Central memory CD8-positive, alpha-beta T cell (primary cell): Measurements from ENCODE around the gene CFAP73.
A peak's percentile ranks its signal among the peaks of the same experiment; 100 is the strongest.

Experiments
- ATAC-seq: fragments of 150-1000 bp; cut with Tn5 transposase; replicated peaks from 2 replicates; pipeline ENCODE4 v1.10.0; 2022; ENCODE audit warnings: mild to moderate bottlenecking, moderate FRiP score, moderate number of reproducible peaks; ENCODE audit not compliant: poor library complexity, severe bottlenecking; ENCODE audit errors: extremely low read depth
- DNase-seq, 2 donors: peaks; one replicate each; pipeline ENCODE4 v3.0.0; 2021; ENCODE audit warnings: low spot score in 2 of 2
- H3K27ac Mint-ChIP-seq: one replicate; pipeline ENCODE4 v1.8.0; 2022; ENCODE audit warnings: low read depth, mild to moderate bottlenecking, moderate library complexity, mixed read lengths
- H3K27me3 Mint-ChIP-seq: one replicate; pipeline ENCODE4 v1.8.0; 2022; ENCODE audit warnings: mixed read lengths
- H3K36me3 Mint-ChIP-seq: one replicate; pipeline ENCODE4 v1.8.0; 2022; ENCODE audit warnings: mild to moderate bottlenecking, moderate library complexity, mixed read lengths; ENCODE audit not compliant: insufficient read depth
- H3K4me1 Mint-ChIP-seq: one replicate; pipeline ENCODE4 v1.8.0; 2022; ENCODE audit warnings: mixed read lengths
- H3K4me3 Mint-ChIP-seq: one replicate; pipeline ENCODE4 v1.8.0; 2022; ENCODE audit warnings: mild to moderate bottlenecking, moderate library complexity, mixed read lengths
- H3K9me3 Mint-ChIP-seq: one replicate; pipeline ENCODE4 v1.8.0; 2022; ENCODE audit warnings: mixed read lengths

Gene CFAP73

DNA sequence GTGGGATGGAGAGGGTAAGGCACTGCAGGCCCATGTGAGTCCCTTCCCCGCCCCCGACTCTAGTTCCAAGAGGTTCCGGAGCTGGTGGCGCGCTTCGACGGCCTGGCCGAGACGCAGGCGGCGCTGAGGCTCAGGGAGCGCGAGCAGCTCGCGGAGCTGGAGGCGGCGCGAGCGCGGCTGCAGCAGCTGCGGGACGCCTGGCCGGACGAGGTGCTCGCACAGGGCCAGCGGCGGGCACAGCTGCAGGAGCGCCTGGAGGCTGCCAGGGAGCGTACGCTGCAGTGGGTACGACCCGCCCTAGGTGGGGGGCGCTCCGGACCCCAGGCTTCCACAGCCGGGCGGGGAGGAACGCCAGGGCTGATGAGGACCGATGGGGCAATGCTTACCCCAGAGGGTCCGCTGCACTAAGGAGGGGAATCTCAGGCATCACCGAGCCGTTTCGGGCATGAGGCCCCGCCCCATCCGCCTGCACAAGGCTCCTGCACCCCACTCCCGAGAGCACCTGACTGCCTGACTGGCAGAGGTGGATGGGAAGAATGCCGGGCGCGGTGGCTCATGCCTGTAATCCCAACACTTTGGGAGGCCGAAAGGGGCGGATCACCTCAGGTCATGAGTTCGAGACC lies 4.9 kb downstream of the CFAP73 start:
- Mint-ChIP-seq H3K4me1 (peaks cover 18% of the 10 kb centered on the region), H3K9me3 (no peaks in the 10 kb centered on the region), H3K36me3 (peaks cover 15% of the 10 kb centered on the region), H3K4me3 (no peak overlapping the region), H3K27ac (no peak overlapping the region), H3K27me3 (peaks cover 23% of the 10 kb centered on the region)
- ATAC-seq (no peak), DNase-seq (no peak)

GRCh38 chr12:113155060-113155459 lies 5.5 kb downstream of the CFAP73 start:
- Mint-ChIP-seq H3K36me3 (peaks cover 16% of the 10 kb centered on the region), H3K27ac (no peak overlapping the region), H3K4me1 (peaks cover 18% of the 10 kb centered on the region), H3K4me3 (no peak overlapping the region), H3K9me3 (no peaks in the 10 kb centered on the region), H3K27me3 (peaks cover 21% of the 10 kb centered on the region)
- DNase-seq: no peak
- ATAC-seq: no peak

DNA sequence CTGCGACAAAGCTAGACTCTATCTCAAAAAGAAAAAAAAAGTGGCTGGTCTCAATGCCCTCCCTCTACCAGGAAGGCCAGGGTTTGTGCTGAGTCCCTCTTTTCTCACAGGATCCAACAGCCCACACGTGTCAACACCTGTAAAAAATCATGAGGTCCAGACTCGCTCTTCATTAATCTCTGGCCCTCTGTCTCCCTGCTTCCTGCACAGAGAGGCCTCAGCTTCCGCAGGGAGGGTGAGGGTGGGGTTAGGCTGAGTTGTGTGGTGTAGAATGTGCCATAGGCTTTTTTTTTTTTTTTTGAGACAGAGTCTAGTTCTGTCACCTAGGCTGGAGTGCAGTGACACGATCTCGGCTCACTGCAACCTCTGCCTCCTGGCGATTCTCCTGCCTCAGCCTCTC lies 6.1 kb downstream of the CFAP73 start:
- Mint-ChIP-seq H3K9me3 (no peaks in the 10 kb centered on the region), H3K4me1 (peaks cover 18% of the 10 kb centered on the region), H3K27ac (no peak overlapping the region), H3K36me3 (peaks cover 20% of the 10 kb centered on the region), H3K27me3 (peaks cover 15% of the 10 kb centered on the region), H3K4me3 (no peak overlapping the region)
- DNase-seq (no peak), ATAC-seq (no peak)

DNA sequence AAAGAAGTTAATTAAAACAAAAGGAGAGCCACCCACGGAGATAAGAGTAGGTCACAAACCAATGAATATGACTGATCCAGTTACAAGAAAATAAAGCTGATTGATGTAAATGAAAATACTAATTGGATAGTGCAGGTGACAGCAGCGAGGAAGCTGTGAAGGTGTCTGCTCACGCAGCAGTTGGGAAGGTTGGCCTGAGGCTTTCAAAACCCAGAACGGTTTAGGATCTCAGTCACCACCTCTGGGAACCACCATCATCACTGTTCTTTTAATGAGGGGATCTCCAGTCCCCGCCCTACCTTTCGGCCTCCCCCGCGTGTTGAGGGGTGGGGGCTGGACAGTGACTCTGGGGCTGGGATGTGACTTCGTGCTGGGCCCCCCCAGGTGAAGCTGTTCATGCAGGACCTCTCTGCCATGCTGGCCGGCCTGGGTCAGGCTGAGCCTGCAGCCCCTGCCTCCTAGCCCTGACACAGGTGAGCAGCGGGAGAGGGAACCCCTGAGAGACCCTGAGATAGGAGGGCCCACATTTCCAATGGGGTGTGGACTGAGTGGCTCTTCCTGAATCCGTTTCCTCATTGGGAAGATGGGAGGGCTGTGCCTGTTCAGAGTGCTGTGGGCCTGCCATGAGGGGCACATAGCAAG lies 7.8 kb downstream of the CFAP73 start:
- H3K36me3 Mint-ChIP-seq: peaks cover 31% of the 10 kb centered on the region

DNA sequence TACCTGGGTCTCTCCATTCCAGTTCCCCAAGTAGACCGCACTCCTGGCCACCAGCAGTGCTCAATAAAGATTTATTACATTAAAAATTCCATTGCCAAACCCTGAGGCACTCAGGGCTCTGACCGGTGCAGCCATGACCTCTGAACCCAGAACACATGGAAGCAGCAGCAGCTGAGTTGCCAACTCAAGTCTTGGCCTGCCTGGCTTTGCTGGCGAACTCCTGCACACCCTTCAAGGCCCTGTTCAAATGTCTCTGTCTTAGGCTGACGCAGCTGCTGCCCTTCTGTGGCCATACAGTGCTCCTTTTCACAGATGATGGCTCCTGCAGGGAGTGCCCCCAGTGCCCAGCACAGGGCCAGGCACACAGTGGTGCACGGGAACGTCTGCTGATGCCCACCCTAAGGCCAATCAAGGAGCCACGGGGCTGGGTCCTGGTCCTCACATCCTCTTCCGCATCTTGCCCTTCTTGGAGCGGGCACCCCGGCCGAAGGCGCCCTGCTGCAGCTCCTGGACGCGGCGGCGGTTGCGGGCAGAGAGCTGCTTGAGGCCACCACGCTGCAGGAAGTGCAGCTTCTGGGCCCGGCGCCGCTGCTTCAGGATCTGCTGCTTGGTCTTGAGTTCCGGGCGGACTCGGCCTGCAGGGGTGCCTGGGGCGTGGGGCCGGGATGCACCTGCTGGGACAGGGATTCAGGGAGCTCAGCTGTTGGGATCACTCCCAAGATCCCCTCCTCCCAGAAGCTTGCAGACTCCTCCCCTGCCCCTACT lies 9.1 kb downstream of the CFAP73 start:
- no peaks in the 10 kb centered on the region for H3K9me3 Mint-ChIP-seq
- H3K4me3 Mint-ChIP-seq: no peak overlapping the region
- ATAC-seq (no peak), DNase-seq (no peak)
- H3K36me3 Mint-ChIP-seq: peaks cover 36% of the 10 kb centered on the region
- peaks cover 9% of the 10 kb centered on the region for H3K4me1 Mint-ChIP-seq
- no peak overlapping the region for H3K27ac Mint-ChIP-seq
- no peaks in the 10 kb centered on the region for H3K27me3 Mint-ChIP-seq

More for the DNA sequence above, 7.8 kb downstream of the CFAP73 start:
- no peak for ATAC-seq
- Mint-ChIP-seq H3K27me3 (peaks cover 4% of the 10 kb centered on the region), H3K4me1 (peaks cover 13% of the 10 kb centered on the region), H3K4me3 (no peak overlapping the region), H3K9me3 (no peaks in the 10 kb centered on the region), H3K27ac (no peak overlapping the region)
- no peak for DNase-seq

GRCh38 chr12:113159937-113160336 lies 10.4 kb downstream of the CFAP73 start:
- Mint-ChIP-seq H3K27me3 (no peaks in the 10 kb centered on the region), H3K27ac (no peak overlapping the region)

DNA sequence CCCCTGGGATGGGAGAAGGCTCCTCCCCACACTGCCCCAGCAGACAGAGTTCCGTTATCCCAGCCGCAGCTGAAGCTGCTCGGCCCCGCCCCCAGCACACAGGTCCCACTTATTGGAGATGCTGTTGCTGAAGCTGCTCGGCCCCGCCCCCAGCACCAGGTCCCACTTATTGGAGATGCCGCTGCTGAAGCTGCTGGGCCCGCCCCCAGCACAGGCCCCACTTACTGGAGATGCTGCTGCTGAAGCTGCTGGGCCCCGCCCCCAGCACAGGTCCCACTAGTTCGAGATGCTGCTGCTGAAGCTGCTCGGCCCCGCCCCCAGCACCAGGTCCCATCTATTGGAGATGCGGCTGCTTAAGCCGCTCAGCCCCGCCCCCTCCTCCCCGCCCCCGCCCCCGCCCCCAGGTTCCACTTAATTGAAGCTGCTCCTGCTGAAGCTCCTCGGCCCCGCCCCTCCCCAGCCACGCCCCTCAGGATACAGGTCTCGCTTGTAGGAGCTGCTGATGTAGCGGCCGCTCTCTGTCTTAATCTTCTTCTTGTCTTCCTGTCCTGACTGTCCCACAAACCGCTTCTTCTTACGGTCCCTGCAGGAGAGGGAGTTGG lies 12.0 kb downstream of the CFAP73 start:
- DNase-seq: no peak
- Mint-ChIP-seq H3K27me3 (no peaks in the 10 kb centered on the region), H3K4me3 (no peak overlapping the region), H3K4me1 (peaks cover 6% of the 10 kb centered on the region), H3K36me3 (peaks cover 45% of the 10 kb centered on the region), H3K9me3 (no peaks in the 10 kb centered on the region), H3K27ac (peak overlapping the region; percentile 85)
- ATAC-seq: no peak

More at GRCh38 chr12:113159937-113160336, 10.4 kb downstream of the CFAP73 start:
- Mint-ChIP-seq H3K36me3 (peaks cover 38% of the 10 kb centered on the region), H3K4me1 (peaks cover 9% of the 10 kb centered on the region), H3K4me3 (no peak overlapping the region), H3K9me3 (no peaks in the 10 kb centered on the region)
- ATAC-seq: no peak
- no peak for DNase-seq

- Mint-ChIP-seq H3K27me3 (no peaks in the 10 kb centered on the region), H3K4me1 (peaks cover 5% of the 10 kb centered on the region), H3K27ac (peak overlapping the region; percentile 85), H3K36me3 (peaks cover 49% of the 10 kb centered on the region), H3K9me3 (no peaks in the 10 kb centered on the region), H3K4me3 (no peak overlapping the region)
- no peak for ATAC-seq
- no peak for DNase-seq
These were observed 12.8 kb downstream of the CFAP73 start for GRCh38 chr12:113162102-113163029.

GRCh38 chr12:113163030-113163360 lies 13.5 kb downstream of the CFAP73 start:
- ATAC-seq (no peak), DNase-seq (no peak)
- Mint-ChIP-seq H3K36me3 (peaks cover 49% of the 10 kb centered on the region), H3K4me1 (no peaks in the 10 kb centered on the region), H3K27ac (peak overlapping the region; percentile 22), H3K4me3 (no peak overlapping the region), H3K27me3 (no peaks in the 10 kb centered on the region), H3K9me3 (no peaks in the 10 kb centered on the region)

DNA sequence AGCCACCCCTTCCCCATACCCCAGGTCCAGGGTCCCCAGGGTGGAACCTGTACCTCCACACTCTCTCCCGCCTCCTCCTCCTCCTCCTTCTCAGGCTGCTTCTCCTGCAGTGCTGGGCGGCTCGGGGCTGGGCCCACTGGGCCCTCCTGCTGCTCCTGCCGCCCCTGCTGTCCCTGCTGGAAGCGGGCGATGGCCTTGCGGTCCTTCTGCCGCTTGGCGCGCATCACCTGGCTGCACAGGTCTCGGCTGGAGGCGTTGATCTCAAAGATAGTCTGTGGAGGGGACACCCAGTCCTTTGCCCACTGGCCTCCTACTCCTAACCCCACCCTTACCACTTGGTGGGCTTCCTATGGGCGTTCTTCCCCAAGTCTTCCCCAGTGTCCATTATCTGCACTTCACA lies 14.5 kb downstream of the CFAP73 start:
- Mint-ChIP-seq H3K27ac (no peak overlapping the region), H3K9me3 (no peaks in the 10 kb centered on the region), H3K27me3 (no peaks in the 10 kb centered on the region), H3K4me3 (no peak overlapping the region), H3K36me3 (peaks cover 52% of the 10 kb centered on the region), H3K4me1 (no peaks in the 10 kb centered on the region)
- no peak for ATAC-seq
- no peak for DNase-seq

GRCh38 chr12:113165521-113166450 lies 16.3 kb downstream of the CFAP73 start:
- Mint-ChIP-seq H3K27ac (no peak overlapping the region), H3K4me1 (peaks cover 1% of the 10 kb centered on the region), H3K36me3 (peaks cover 57% of the 10 kb centered on the region), H3K9me3 (no peaks in the 10 kb centered on the region), H3K27me3 (no peaks in the 10 kb centered on the region), H3K4me3 (no peak overlapping the region)
- DNase-seq (no peak), ATAC-seq (no peak)
